ENCODE results near the gene PITPNM1.

The PITPNM1 gene

GRCh38 chr11:67498544-67498972 is 6.6 kb downstream of the PITPNM1 start:
- H3K4me3 ChIP-seq (ENCODE audit: control insufficient read depth in 1 of 7, extremely low read depth in 1 of 7, insufficient read depth in 4 of 7, low read depth in 2 of 7, low read length in 6 of 7), result no peak overlapping the region
- POLR2A ChIA-PET, result no interaction called here
- peaks cover 0 to 14% (median 0%) of the 10 kb centered on the region in 5 experiments for H3K27me3 ChIP-seq (replicated peaks in 2 of 5; ENCODE audit: control insufficient read depth in 4 of 5, insufficient read depth in 5 of 5, low read length in 4 of 5)
- CTCF ChIA-PET, result no interaction called here
- H3K27ac ChIP-seq (ENCODE audit: insufficient read depth in 1 of 2, low read depth in 1 of 2, low read length in 2 of 2, poor library complexity in 1 of 2, severe bottlenecking in 2 of 2), result no peak overlapping the region
- 94% methylated on average over 21 of the region's 21 CpGs for WGBS (ENCODE audit: insufficient coverage)
- peaks cover 0 to 5% (median 1%) of the 10 kb centered on the region in 4 experiments for H3K4me1 ChIP-seq (ENCODE audit: control extremely low read depth in 1 of 4, control insufficient read depth in 4 of 4, insufficient read depth in 4 of 4, low read length in 3 of 4)
- peaks cover 2 to 49% (median 15%) of the 10 kb centered on the region in 4 experiments for H3K36me3 ChIP-seq (ENCODE audit: control insufficient read depth in 4 of 4, insufficient read depth in 4 of 4, low read length in 3 of 4)
- H3K9me3 ChIP-seq (ENCODE audit: control extremely low read depth in 1 of 5, control insufficient read depth in 4 of 5, insufficient read depth in 2 of 5, low read depth in 1 of 5, low read length in 4 of 5), result no peaks in the 10 kb centered on the region
- DNase-seq, result no peak

DNA sequence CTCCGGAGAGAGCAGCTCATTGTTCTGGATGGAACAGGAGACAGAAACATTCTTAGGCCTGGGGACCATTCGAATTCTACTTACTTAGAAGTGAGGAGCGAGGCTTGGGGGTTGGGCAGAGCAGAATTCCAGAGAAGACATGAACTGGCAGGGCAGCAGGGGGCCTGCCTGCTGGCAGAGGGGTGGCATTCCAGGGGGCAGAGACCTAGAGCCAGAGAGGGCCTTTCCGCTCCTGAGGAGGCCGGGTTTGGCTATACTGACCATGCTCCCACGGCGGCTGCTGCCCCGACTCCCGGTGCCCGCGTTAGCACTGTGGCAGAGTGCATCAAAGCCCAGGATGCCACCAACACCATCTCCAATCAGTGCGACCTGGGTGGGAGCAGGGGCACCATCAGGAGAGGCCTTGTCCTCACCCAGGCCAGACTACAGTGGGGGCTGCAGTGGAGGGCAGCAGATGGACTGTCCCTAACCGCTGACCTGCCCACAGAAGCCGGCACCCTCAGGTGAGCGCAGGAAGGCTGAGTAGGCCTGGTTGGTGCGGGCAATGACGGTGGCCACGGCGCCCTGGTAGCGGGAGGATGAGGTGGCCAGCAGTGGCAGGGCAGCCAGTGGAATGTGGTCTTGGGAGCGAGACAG is 7.4 kb downstream of the PITPNM1 start:
- Histone ChIP-seq H3K27ac (ENCODE audit: insufficient read depth in 1 of 2, low read depth in 1 of 2, low read length in 2 of 2, poor library complexity in 1 of 2, severe bottlenecking in 2 of 2) (no peak overlapping the region), H3K4me1 (ENCODE audit: control extremely low read depth in 1 of 4, control insufficient read depth in 4 of 4, insufficient read depth in 4 of 4, low read length in 3 of 4) (peaks cover 0 to 4% (median 0%) of the 10 kb centered on the region in 4 experiments), H3K9me3 (ENCODE audit: control extremely low read depth in 1 of 5, control insufficient read depth in 4 of 5, insufficient read depth in 2 of 5, low read depth in 1 of 5, low read length in 4 of 5) (no peaks in the 10 kb centered on the region), H3K4me3 (ENCODE audit: control insufficient read depth in 1 of 7, extremely low read depth in 1 of 7, insufficient read depth in 4 of 7, low read depth in 2 of 7, low read length in 6 of 7) (no peak overlapping the region), H3K36me3 (ENCODE audit: control insufficient read depth in 4 of 4, insufficient read depth in 4 of 4, low read length in 3 of 4) (peaks cover 2 to 57% (median 16%) of the 10 kb centered on the region in 4 experiments), H3K27me3 (replicated peaks in 2 of 5; ENCODE audit: control insufficient read depth in 4 of 5, insufficient read depth in 5 of 5, low read length in 4 of 5) (peaks cover 0 to 6% (median 0%) of the 10 kb centered on the region in 5 experiments)
- no peak for DNase-seq
- ChIA-PET POLR2A (no interaction called here), CTCF (no interaction called here)
- 96% methylated on average over 17 of the region's 21 CpGs for WGBS (ENCODE audit: insufficient coverage)

DNA sequence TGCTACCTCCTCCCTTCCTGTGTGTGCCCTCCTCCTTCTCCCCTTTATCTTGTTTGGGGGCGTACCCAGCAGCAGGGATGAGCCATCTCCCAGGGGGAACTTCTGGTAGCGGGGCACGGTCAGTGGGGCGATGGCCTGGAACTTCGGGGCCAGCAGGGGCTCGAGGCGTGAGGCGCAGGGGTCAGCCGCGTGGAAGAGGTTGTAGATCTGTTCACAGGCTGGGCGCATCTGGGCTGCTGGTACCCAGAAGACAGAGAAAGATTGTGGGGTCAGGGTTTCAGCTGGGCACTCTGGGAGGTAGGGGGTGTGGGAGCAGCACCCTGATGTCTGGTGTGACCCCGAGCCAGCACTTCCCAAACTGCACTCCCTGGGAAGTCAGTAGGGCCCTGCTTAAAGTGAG is 9.1 kb downstream of the PITPNM1 start:
- POLR2A ChIA-PET, result no interaction called here
- no peak overlapping the region for H3K27ac ChIP-seq (ENCODE audit: insufficient read depth in 1 of 2, low read depth in 1 of 2, low read length in 2 of 2, poor library complexity in 1 of 2, severe bottlenecking in 2 of 2)
- no peak overlapping the region for H3K4me3 ChIP-seq (ENCODE audit: control insufficient read depth in 1 of 7, extremely low read depth in 1 of 7, insufficient read depth in 4 of 7, low read depth in 2 of 7, low read length in 6 of 7)
- DNase-seq, result no peak
- H3K27me3 ChIP-seq (replicated peaks in 2 of 5; ENCODE audit: control insufficient read depth in 4 of 5, insufficient read depth in 5 of 5, low read length in 4 of 5), result no peaks in the 10 kb centered on the region
- no peaks in the 10 kb centered on the region for H3K9me3 ChIP-seq (ENCODE audit: control extremely low read depth in 1 of 5, control insufficient read depth in 4 of 5, insufficient read depth in 2 of 5, low read depth in 1 of 5, low read length in 4 of 5)
- 95% methylated on average over 11 of the region's 12 CpGs for WGBS (ENCODE audit: insufficient coverage)
- H3K36me3 ChIP-seq (ENCODE audit: control insufficient read depth in 4 of 4, insufficient read depth in 4 of 4, low read length in 3 of 4), result peaks cover 3 to 62% (median 20%) of the 10 kb centered on the region in 4 experiments
- CTCF ChIA-PET, result no interaction called here
- peaks cover 0 to 1% (median 0%) of the 10 kb centered on the region in 4 experiments for H3K4me1 ChIP-seq (ENCODE audit: control extremely low read depth in 1 of 4, control insufficient read depth in 4 of 4, insufficient read depth in 4 of 4, low read length in 3 of 4)

DNA sequence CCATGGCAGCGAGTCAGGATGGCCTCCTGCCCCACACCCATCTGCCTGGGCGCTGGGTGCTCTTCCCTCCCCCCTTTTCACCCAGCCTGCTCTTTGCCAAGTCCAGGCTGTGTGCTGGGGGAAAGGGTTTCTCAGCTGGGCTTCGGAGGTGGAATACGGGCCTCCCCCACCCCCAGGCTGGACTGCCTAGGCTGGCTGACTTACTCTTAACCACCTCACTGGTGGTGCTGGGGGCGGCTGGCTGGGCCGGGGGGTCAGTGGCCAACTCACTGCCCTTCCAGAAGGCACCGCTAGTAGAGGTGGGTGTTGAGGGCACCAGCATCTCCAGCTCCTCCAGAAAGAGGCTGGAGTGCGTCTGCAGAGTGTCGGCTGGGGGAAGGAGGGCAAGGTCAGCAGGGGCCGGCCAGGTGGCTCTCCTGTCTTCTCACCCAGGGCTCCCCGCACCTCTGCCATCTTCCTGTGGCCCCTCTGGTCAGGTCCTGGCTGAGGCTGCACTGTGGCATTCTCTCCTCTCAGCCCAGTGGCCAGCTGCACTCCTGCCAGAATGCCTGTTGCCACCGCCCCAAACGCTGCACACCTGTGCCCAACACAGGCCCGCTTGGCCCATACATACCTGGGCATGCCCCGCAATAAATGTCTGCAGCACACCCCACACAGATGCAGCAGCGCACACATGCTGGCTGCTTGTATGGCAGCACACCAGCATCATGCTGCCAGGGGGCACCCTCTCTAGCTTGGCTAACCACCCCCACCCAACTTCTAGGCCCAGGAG is 9.7 kb downstream of the PITPNM1 start:
- no peaks in the 10 kb centered on the region for H3K9me3 ChIP-seq (ENCODE audit: control extremely low read depth in 1 of 5, control insufficient read depth in 4 of 5, insufficient read depth in 2 of 5, low read depth in 1 of 5, low read length in 4 of 5)
- 99% methylated on average over 11 of the region's 16 CpGs for WGBS (ENCODE audit: insufficient coverage)
- DNase-seq, result no peak
- no peaks in the 10 kb centered on the region for H3K27me3 ChIP-seq (replicated peaks in 2 of 5; ENCODE audit: control insufficient read depth in 4 of 5, insufficient read depth in 5 of 5, low read length in 4 of 5)
- H3K36me3 ChIP-seq (ENCODE audit: control insufficient read depth in 4 of 4, insufficient read depth in 4 of 4, low read length in 3 of 4), result peaks cover 2 to 69% (median 25%) of the 10 kb centered on the region in 4 experiments
- H3K4me3 ChIP-seq (ENCODE audit: control insufficient read depth in 1 of 7, extremely low read depth in 1 of 7, insufficient read depth in 4 of 7, low read depth in 2 of 7, low read length in 6 of 7), result no peak overlapping the region
- POLR2A ChIA-PET, result no interaction called here
- no peak overlapping the region for H3K27ac ChIP-seq (ENCODE audit: insufficient read depth in 1 of 2, low read depth in 1 of 2, low read length in 2 of 2, poor library complexity in 1 of 2, severe bottlenecking in 2 of 2)
- no peaks in the 10 kb centered on the region for H3K4me1 ChIP-seq (ENCODE audit: control extremely low read depth in 1 of 4, control insufficient read depth in 4 of 4, insufficient read depth in 4 of 4, low read length in 3 of 4)
- CTCF ChIA-PET, result interaction anchor here (0.6 kb wide), 1 partner anchor 10 kb away, joined by 3 read pairs; no protein-coding TSS in a partner anchor

DNA sequence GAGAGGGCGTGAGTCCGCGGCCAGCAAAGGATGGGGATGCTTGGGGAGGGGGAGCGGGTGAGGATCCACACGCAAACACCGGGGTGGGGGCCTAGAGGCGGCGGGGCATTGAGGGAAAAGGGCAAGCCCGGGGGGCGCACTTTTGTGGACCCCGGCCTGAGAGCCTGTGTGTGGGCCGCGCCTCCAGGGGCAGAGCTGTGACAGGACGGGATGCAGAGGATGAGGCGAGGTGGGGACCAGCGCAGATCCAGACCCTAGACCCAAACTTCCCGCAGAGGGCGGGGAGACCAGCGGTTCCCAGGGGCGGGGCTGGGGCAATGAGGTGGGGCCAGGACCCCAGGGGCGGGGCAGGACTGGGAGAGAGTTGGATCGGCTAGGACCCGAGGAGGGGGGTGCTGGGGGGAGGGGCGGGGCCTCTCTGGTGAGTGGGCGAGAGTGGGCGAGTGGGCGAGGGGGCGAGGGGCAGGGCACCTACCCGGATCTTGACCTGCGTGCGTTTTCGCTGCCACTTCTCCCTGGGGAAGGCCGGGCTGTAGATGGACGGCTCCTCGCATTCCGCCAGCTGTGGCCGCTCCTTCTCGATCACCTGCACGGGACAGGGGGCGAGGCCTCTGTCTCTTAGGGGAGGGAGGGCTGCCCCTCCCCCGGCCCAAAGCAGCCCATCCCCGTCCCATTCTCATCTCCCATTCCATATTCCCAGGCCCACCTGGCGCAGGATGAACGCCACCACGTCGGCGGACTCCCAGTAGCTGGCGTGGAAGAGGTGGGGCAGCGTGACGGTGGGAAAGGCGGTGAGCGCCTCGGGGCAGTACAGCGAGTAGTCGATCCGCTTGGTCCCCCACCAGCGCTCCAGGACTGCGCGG is 10.6 kb downstream of the PITPNM1 start:
- H3K36me3 ChIP-seq (ENCODE audit: control insufficient read depth in 4 of 4, insufficient read depth in 4 of 4, low read length in 3 of 4), result peaks cover 5 to 75% (median 33%) of the 10 kb centered on the region in 4 experiments
- WGBS (ENCODE audit: insufficient coverage), result 96% methylated on average over 40 of the region's 59 CpGs
- POLR2A ChIA-PET, result no interaction called here
- no peaks in the 10 kb centered on the region for H3K9me3 ChIP-seq (ENCODE audit: control extremely low read depth in 1 of 5, control insufficient read depth in 4 of 5, insufficient read depth in 2 of 5, low read depth in 1 of 5, low read length in 4 of 5)
- H3K27ac ChIP-seq (ENCODE audit: insufficient read depth in 1 of 2, low read depth in 1 of 2, low read length in 2 of 2, poor library complexity in 1 of 2, severe bottlenecking in 2 of 2), result no peak overlapping the region
- no peaks in the 10 kb centered on the region for H3K4me1 ChIP-seq (ENCODE audit: control extremely low read depth in 1 of 4, control insufficient read depth in 4 of 4, insufficient read depth in 4 of 4, low read length in 3 of 4)
- no peak overlapping the region for H3K4me3 ChIP-seq (ENCODE audit: control insufficient read depth in 1 of 7, extremely low read depth in 1 of 7, insufficient read depth in 4 of 7, low read depth in 2 of 7, low read length in 6 of 7)
- H3K27me3 ChIP-seq (replicated peaks in 2 of 5; ENCODE audit: control insufficient read depth in 4 of 5, insufficient read depth in 5 of 5, low read length in 4 of 5), result no peaks in the 10 kb centered on the region
- no peak for DNase-seq
- CTCF ChIA-PET, result interaction anchor here (0.6 kb wide), 1 partner anchor 13 kb away, joined by 3 read pairs; no protein-coding TSS in a partner anchor

- WGBS (ENCODE audit: insufficient coverage), result 96% methylated on average over 59 of the region's 65 CpGs
- CTCF ChIA-PET, result interaction anchor here (1.3 kb wide), 1 partner anchor 113 kb away, joined by 3 read pairs; no protein-coding TSS in a partner anchor
- Histone ChIP-seq H3K9me3 (ENCODE audit: control extremely low read depth in 1 of 5, control insufficient read depth in 4 of 5, insufficient read depth in 2 of 5, low read depth in 1 of 5, low read length in 4 of 5) (no peaks in the 10 kb centered on the region), H3K36me3 (ENCODE audit: control insufficient read depth in 4 of 4, insufficient read depth in 4 of 4, low read length in 3 of 4) (peaks cover 5 to 79% (median 39%) of the 10 kb centered on the region in 4 experiments), H3K4me1 (ENCODE audit: control extremely low read depth in 1 of 4, control insufficient read depth in 4 of 4, insufficient read depth in 4 of 4, low read length in 3 of 4) (no peaks in the 10 kb centered on the region), H3K27ac (ENCODE audit: insufficient read depth in 1 of 2, low read depth in 1 of 2, low read length in 2 of 2, poor library complexity in 1 of 2, severe bottlenecking in 2 of 2) (no peak overlapping the region), H3K4me3 (ENCODE audit: control insufficient read depth in 1 of 7, extremely low read depth in 1 of 7, insufficient read depth in 4 of 7, low read depth in 2 of 7, low read length in 6 of 7) (no peak overlapping the region), H3K27me3 (replicated peaks in 2 of 5; ENCODE audit: control insufficient read depth in 4 of 5, insufficient read depth in 5 of 5, low read length in 4 of 5) (no peaks in the 10 kb centered on the region)
- DNase-seq, result no peak
- POLR2A ChIA-PET, result no interaction called here
These were observed 11.4 kb downstream of the PITPNM1 start for GRCh38 chr11:67493548-67494370.
